Ishikawa (cell line): ENCODE results near the gene PSENEN.

Source experiments
- CEBPB ChIP-seq: IDR thresholded peaks from 2 replicates; pipeline ENCODE4 v1.6.1; 2012
- CREB1 ChIP-seq: IDR thresholded peaks from 2 replicates; pipeline ENCODE4 v1.6.1; 2012; ENCODE audit warnings: low read depth
- EP300 ChIP-seq: IDR thresholded peaks from 2 replicates; pipeline ENCODE4 v1.6.1; 2012; ENCODE audit warnings: borderline replicate concordance
- FOXM1 ChIP-seq: IDR thresholded peaks from 2 replicates; pipeline ENCODE4 v1.6.1; 2012; ENCODE audit warnings: low read depth, borderline replicate concordance
- RAD21 ChIP-seq: IDR thresholded peaks from 2 replicates; pipeline ENCODE4 v1.6.1; 2012; ENCODE audit warnings: low read depth
- REST ChIP-seq: IDR thresholded peaks from 2 replicates; pipeline ENCODE4 v1.6.1; 2012; ENCODE audit warnings: low read depth, mild to moderate bottlenecking
- TAF1 ChIP-seq: IDR thresholded peaks from 2 replicates; pipeline ENCODE4 v1.6.1; 2012; ENCODE audit warnings: low read depth, mild to moderate bottlenecking
- TCF12 ChIP-seq: IDR thresholded peaks from 2 replicates; pipeline ENCODE4 v1.6.1; 2012; ENCODE audit warnings: low read depth
- TEAD4 ChIP-seq: IDR thresholded peaks from 2 replicates; pipeline ENCODE4 v1.6.1; 2012
- YY1 ChIP-seq: IDR thresholded peaks from 2 replicates; pipeline ENCODE4 v1.6.1; 2012; ENCODE audit warnings: low read depth
- ZBTB7A ChIP-seq: IDR thresholded peaks from 2 replicates; pipeline ENCODE4 v1.6.1; 2012; ENCODE audit warnings: low read depth
- TF ChIP-seq, protein P1 (sequence below): IDR thresholded peaks from 2 replicates; pipeline ENCODE4 v1.6.1; 2012

DNA sequence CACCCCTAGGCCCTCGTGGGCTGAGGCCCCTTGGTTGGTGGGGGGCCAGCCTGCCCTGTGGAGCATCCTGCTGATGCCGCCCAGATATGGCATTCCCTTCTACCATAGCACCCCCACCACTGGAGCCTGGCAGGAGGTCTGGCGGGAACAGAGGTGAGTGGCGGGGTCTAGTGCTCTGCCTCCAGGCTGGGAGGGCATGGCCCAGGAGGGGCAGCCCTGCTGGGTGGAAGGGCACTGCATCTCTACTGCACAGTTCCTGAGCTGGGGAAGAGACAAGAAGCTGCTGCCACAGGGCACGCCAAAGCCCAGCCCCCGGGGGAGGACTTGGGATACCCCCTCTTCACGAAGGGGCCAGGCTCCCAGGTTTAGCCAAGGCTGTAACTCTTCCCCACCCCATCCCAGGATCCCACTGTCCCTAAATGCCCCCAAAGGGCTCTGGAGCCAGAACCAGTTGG lies 30.1 kb upstream of the PSENEN start:
- TF ChIP-seq, protein P1, sequence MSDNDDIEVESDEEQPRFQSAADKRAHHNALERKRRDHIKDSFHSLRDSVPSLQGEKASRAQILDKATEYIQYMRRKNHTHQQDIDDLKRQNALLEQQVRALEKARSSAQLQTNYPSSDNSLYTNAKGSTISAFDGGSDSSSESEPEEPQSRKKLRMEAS: no peak
- TF ChIP-seq RAD21: no peak
- no peak for TF ChIP-seq YY1
- no peak for TF ChIP-seq CREB1
- TF ChIP-seq FOXM1: no peak
- TF ChIP-seq EP300: no peak
- no peak for TF ChIP-seq REST
- TF ChIP-seq ZBTB7A: no peak
- TF ChIP-seq TCF12: no peak
- TF ChIP-seq TEAD4: no peak
- no peak for TF ChIP-seq CEBPB
- no peak for TF ChIP-seq TAF1
